ENCODE data around the gene KCNC1.
A peak's percentile ranks its signal among the peaks of the same experiment; 100 is the strongest.

KCNC1 gene

DNA sequence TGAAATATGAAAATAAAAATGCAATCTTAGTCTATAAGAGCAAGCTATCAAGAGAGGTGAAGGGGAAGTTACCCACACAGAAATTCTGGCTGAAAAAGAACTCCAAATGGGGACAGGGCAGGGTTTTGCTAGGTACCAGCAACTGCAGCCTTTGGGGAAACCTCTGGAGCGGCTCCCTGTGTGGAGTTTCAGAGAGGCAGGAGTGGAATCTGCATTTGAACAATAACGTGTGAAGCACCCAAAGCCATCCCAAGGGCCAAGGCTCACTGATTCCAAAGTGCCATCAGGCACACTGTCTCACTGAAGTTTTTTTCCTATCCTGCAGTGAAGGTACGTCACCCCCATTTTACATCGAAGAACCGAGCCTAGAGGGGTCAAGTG is 87.8 kb downstream of the KCNC1 start:
- H3K27me3 Mint-ChIP-seq (ENCODE audit: low read depth): peaks cover 3% of the 10 kb centered on the region
- no peaks in the 10 kb centered on the region for H3K36me3 Mint-ChIP-seq (ENCODE audit: low read depth)
- no peak overlapping the region for H3K4me3 Mint-ChIP-seq
- TF ChIP-seq, protein P1, sequence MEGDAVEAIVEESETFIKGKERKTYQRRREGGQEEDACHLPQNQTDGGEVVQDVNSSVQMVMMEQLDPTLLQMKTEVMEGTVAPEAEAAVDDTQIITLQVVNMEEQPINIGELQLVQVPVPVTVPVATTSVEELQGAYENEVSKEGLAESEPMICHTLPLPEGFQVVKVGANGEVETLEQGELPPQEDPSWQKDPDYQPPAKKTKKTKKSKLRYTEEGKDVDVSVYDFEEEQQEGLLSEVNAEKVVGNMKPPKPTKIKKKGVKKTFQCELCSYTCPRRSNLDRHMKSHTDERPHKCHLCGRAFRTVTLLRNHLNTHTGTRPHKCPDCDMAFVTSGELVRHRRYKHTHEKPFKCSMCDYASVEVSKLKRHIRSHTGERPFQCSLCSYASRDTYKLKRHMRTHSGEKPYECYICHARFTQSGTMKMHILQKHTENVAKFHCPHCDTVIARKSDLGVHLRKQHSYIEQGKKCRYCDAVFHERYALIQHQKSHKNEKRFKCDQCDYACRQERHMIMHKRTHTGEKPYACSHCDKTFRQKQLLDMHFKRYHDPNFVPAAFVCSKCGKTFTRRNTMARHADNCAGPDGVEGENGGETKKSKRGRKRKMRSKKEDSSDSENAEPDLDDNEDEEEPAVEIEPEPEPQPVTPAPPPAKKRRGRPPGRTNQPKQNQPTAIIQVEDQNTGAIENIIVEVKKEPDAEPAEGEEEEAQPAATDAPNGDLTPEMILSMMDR (IDR thresholded peaks at IDR 0.05; ENCODE audit: unreplicated experiment in 3 of 3): no peak
- peaks cover 7% of the 10 kb centered on the region for H3K4me1 Mint-ChIP-seq
- peak overlapping the region in 1 of 3 experiments; percentile 8 for H3K27ac Mint-ChIP-seq
- no peaks in the 10 kb centered on the region for H3K9me3 Mint-ChIP-seq

DNA sequence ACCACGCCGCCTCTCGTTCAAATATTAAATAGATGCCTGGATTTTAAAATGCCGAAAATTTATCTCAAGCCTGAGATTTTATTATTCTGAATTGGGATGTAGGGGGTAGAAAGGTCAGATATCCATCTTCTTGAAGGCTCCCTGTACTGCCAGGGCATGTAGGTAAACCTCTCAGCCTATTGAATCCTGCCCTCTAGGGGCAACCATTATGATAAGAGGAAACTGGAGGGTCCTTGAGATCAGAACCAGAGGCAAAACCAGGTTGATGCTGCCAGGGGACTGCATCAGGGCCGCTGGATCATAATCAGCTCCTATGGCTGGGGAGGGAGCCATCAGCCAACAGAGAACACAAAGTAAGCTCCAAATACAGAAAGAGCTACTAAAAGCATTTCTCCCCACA is 92.4 kb downstream of the KCNC1 start:
- TF ChIP-seq, protein P1 (IDR thresholded peaks at IDR 0.05; ENCODE audit: unreplicated experiment in 3 of 3): no peak
- peaks cover 22% of the 10 kb centered on the region for H3K4me1 Mint-ChIP-seq
- H3K4me3 Mint-ChIP-seq: no peak overlapping the region

DNA sequence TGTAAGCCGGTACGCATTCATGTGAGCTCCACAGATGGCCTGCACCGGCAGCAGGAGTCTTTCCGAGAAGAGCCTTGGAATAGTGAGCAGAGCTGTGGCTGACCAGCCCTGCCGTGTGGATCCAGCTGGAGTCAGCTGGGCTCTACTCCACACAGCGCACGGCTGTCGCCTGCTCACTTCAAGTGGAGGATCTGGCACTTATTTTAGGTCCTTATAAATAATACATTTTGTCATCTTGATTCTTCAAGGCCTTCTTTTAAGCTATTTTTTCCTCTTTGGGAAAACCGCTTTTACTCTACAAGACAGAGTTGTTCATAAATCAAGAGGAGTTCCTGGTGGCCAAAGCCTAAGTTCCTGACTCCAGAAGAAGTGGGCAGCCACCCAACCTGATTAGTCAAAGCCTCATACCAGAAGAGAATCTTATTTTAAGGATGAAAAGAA is 93.8 kb downstream of the KCNC1 start:
- peaks cover 11% of the 10 kb centered on the region for H3K27me3 Mint-ChIP-seq (ENCODE audit: low read depth)
- no peaks in the 10 kb centered on the region for H3K36me3 Mint-ChIP-seq (ENCODE audit: low read depth)
- TF ChIP-seq, protein P1 (IDR thresholded peaks at IDR 0.05; ENCODE audit: unreplicated experiment in 3 of 3): no peak
- H3K27ac Mint-ChIP-seq: peak overlapping the region in 1 of 3 experiments; percentile 38
- peaks cover 18% of the 10 kb centered on the region for H3K4me1 Mint-ChIP-seq
- no peaks in the 10 kb centered on the region for H3K9me3 Mint-ChIP-seq
- no peak overlapping the region for H3K4me3 Mint-ChIP-seq

More for the DNA sequence above, 92.4 kb downstream of the KCNC1 start:
- H3K36me3 Mint-ChIP-seq (ENCODE audit: low read depth): no peaks in the 10 kb centered on the region
- peaks cover 11% of the 10 kb centered on the region for H3K27me3 Mint-ChIP-seq (ENCODE audit: low read depth)
- H3K27ac Mint-ChIP-seq: no peak overlapping the region
- H3K9me3 Mint-ChIP-seq: no peaks in the 10 kb centered on the region

DNA sequence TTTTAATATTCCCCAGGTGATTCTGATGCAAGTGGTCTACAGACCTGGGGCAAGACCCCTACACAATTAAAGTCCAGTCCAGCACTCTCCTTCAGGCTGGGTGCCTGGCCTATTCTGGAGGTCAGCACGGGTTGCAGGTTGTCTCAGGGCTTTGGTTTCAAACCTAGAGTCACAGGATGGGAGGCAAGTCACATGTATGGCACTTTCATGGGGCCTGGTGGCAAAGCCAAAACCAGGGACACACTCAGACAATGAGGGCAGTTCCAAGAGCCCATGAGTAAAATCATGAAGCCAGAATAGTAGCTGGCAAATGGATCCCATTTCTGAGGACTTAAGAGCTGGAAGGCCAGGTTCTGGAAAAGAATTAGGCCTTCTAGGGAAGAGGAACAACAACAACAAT is 96.6 kb downstream of the KCNC1 start:
- Mint-ChIP-seq H3K9me3 (no peaks in the 10 kb centered on the region), H3K36me3 (ENCODE audit: low read depth) (no peaks in the 10 kb centered on the region), H3K4me1 (peaks cover 18% of the 10 kb centered on the region), H3K4me3 (no peak overlapping the region), H3K27me3 (ENCODE audit: low read depth) (peaks cover 8% of the 10 kb centered on the region), H3K27ac (no peak overlapping the region)
- TF ChIP-seq, protein P1 (IDR thresholded peaks at IDR 0.05; ENCODE audit: unreplicated experiment in 3 of 3): no peak

- Mint-ChIP-seq H3K36me3 (ENCODE audit: low read depth) (no peaks in the 10 kb centered on the region), H3K4me1 (peaks cover 18% of the 10 kb centered on the region), H3K9me3 (no peaks in the 10 kb centered on the region), H3K27me3 (ENCODE audit: low read depth) (peaks cover 8% of the 10 kb centered on the region), H3K4me3 (no peak overlapping the region), H3K27ac (no peak overlapping the region)
- TF ChIP-seq, protein P1 (IDR thresholded peaks at IDR 0.05; ENCODE audit: unreplicated experiment in 3 of 3): no peak
Measured at GRCh38 chr11:17831883-17832282, 97.3 kb downstream of the KCNC1 start.

All from nephron (organoid).